HEK293 (cell line): ENCODE results near the gene FAM131B.

Experiments used
- CTCF ChIP-seq: fragments of 450-650 bp; formaldehyde crosslinking; IDR thresholded peaks from 2 replicates; pipeline ENCODE4 v1.5.1; 2016; ENCODE audit warnings: missing biosample characterization, missing genetic modification characterization
- GFI1B ChIP-seq: fragments of 450-650 bp; formaldehyde crosslinking; IDR thresholded peaks from 2 replicates; pipeline ENCODE4 v1.5.1; 2016; ENCODE audit warnings: missing biosample characterization, missing genetic modification characterization
- ZSCAN30 ChIP-seq: fragments of 450-650 bp; IDR thresholded peaks from 2 replicates; pipeline ENCODE4 v1.5.1; 2018; ENCODE audit warnings: missing biosample characterization, mild to moderate bottlenecking, missing genetic modification characterization, moderate library complexity
- TF ChIP-seq, protein P1 (sequence below): fragments of 450-650 bp; formaldehyde crosslinking; IDR thresholded peaks from 2 replicates; pipeline ENCODE4 v1.5.1; 2017; ENCODE audit warnings: missing biosample characterization, missing genetic modification characterization

DNA sequence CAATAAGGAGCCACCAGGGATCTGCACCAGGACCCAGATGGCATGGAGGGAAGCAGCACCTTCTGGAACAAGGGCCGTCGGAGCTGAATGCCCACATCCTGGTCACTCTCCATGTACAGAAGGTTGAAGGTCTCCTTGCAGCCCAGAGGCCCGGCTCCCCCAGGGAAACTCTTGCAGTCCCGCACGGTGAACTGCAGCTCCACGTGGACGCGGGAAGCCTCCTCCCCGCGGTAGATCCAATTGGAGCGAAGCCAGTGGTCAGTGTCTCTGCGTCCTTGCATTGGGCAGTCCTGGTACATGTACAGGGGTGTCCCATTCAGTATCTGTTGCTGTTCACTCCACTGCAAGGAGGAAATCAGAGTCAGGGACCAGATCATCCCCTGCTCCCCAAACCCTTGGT, 38.8 kb upstream of the FAM131B start:
- TF ChIP-seq ZSCAN30 (tag by site-specific recombination) (no peak), CTCF (tag by site-specific recombination) (no peak), GFI1B (tag by site-specific recombination) (no peak)
- TF ChIP-seq, protein P1, sequence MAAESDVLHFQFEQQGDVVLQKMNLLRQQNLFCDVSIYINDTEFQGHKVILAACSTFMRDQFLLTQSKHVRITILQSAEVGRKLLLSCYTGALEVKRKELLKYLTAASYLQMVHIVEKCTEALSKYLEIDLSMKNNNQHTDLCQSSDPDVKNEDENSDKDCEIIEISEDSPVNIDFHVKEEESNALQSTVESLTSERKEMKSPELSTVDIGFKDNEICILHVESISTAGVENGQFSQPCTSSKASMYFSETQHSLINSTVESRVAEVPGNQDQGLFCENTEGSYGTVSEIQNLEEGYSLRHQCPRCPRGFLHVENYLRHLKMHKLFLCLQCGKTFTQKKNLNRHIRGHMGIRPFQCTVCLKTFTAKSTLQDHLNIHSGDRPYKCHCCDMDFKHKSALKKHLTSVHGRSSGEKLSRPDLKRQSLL (tag by site-specific recombination): no peak
